Activated T-cell treated with anti-CD3 and anti-CD28 coated beads, Interleukin-2, amount 50 U/mL, for 72 hours (primary cell): ENCODE results near the gene MUC5B. TPM values are rescaled to one million over a fixed set of nuclear protein-coding genes. Genes with fewer than 3 reads are reported as not detected.

ENCODE experiments used
- ATAC-seq, 2 donors: fragments of 150-1000 bp; cut with Tn5 transposase; replicated peaks in 1 of 2; 2 replicates each; pipeline ENCODE4 v1.10.0; 2021; ENCODE audit warnings: moderate library complexity in 2 of 2, mild to moderate bottlenecking in 1 of 2
- DNase-seq, 2 donors: peaks; one replicate each; pipeline ENCODE4 v3.0.0; 2021 to 2022; ENCODE audit warnings: mixed read lengths in 1 of 2
- H3K27ac Mint-ChIP-seq: one replicate; pipeline ENCODE4 v1.8.0; 2022; ENCODE audit warnings: mild to moderate bottlenecking, moderate library complexity, mixed read lengths
- H3K27me3 Mint-ChIP-seq: one replicate; pipeline ENCODE4 v1.8.0; 2022; ENCODE audit warnings: low read depth, mixed read lengths
- H3K36me3 Mint-ChIP-seq, 2 donors: one replicate each; pipeline ENCODE4 v1.8.0; 2022; ENCODE audit warnings: mixed read lengths in 2 of 2, mild to moderate bottlenecking in 1 of 2; ENCODE audit not compliant: insufficient read depth in 2 of 2
- H3K4me1 Mint-ChIP-seq: one replicate; pipeline ENCODE4 v1.8.0; 2022; ENCODE audit warnings: low read depth, mixed read lengths
- H3K4me3 Mint-ChIP-seq, 2 donors: one replicate each; pipeline ENCODE4 v1.8.0; 2022; ENCODE audit warnings: mild to moderate bottlenecking in 2 of 2, mixed read lengths in 2 of 2, moderate library complexity in 2 of 2
- H3K9me3 Mint-ChIP-seq, 2 donors: one replicate each; pipeline ENCODE4 v1.8.0; 2022; ENCODE audit warnings: mixed read lengths in 2 of 2
- total RNA-seq, 2 donors: library from RNA; stranded (reverse); gene quantifications; one replicate each; pipeline ENCODE4 v1.2.3, GENCODE V29; 2022

Gene MUC5B
- total RNA-seq, 2 donors from 2014 or later: not detected

DNA sequence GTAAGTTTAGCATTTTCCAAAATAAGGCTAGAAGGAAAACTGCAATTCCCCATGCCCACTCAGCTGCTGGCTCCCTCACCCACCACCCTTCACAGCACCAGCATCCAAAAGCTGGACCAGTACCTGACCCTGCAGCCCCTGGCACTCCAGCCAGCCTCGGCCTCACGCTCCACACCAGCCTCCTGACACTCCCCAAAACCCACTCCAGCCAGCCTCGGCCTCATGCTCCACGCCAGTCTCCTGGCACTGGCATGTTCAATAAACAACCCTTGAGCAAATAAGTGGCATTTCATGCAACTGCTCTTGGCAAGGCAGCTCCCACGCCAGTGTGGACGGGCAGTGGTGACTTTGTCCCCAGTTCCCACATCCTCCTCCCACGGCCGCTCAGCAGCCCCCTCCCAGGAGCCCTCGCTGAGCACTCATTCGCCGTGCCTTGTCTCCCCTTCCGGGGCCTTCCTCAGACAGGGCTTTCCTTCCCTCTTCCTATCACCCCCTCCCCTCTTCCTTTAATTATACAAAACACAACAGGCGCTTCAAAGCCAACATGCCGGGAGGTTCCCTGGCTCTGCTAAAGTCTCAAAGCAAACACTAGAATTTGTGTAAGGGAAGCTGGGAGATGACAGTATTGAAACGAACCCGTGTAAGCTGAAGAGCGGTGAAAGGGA is 79.7 kb downstream of the MUC5B start:
- Mint-ChIP-seq H3K4me1 (peaks cover 15% of the 10 kb centered on the region), H3K9me3 (no peaks in the 10 kb centered on the region), H3K36me3 (no peaks in the 10 kb centered on the region), H3K27me3 (no peaks in the 10 kb centered on the region), H3K4me3 (no peak overlapping the region), H3K27ac (peak overlapping the region; percentile 58)
- DNase-seq (no peak), ATAC-seq (no peak)

DNA sequence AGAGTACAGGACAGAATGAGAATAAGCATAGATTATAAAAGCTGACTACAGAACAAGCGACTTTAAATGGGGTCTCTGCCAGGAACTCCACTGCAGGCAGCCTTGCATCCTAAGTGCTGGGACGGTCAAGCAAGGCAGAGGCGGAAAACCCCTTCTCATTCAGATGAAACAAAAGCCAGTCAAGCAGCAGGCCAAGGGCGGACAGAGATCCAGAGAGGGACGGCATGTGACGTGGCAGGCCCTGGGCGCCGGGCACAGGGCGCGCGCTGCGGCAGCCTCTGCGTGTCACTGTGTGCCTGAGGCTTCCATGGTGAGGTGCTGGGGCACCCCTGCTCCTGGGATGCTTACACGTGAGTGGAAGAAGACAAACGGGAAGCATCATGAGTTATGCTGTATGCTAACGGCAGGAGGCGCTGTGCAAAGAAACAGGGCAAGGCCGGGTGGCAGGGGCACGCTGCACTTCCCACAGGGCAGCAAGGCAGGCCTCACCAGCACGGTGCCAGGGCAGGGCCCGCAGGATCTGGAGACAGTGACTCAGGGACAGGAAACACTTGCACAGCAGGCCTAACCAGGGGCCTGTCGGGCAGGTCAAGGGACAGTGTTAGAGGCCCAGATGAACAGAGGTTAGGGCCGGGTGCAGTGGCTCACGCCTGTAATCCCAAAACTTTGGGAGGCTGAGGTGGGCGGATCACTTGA is 80.4 kb downstream of the MUC5B start:
- H3K4me3 Mint-ChIP-seq: no peak overlapping the region
- no peaks in the 10 kb centered on the region for H3K9me3 Mint-ChIP-seq
- H3K4me1 Mint-ChIP-seq: peaks cover 21% of the 10 kb centered on the region
- DNase-seq: peak in 1 of 2 donors; percentile 34
- H3K36me3 Mint-ChIP-seq: no peaks in the 10 kb centered on the region
- H3K27ac Mint-ChIP-seq: peak overlapping the region; percentile 58
- ATAC-seq: peak in 1 of 2 donors; percentile 70
- H3K27me3 Mint-ChIP-seq: no peaks in the 10 kb centered on the region

GRCh38 chr11:1303973-1304372 is 81.1 kb downstream of the MUC5B start:
- Mint-ChIP-seq H3K4me3 (no peak overlapping the region), H3K27ac (no peak overlapping the region), H3K4me1 (peaks cover 21% of the 10 kb centered on the region), H3K36me3 (no peaks in the 10 kb centered on the region), H3K9me3 (no peaks in the 10 kb centered on the region), H3K27me3 (no peaks in the 10 kb centered on the region)
- no peak for ATAC-seq
- DNase-seq: no peak

GRCh38 chr11:1304380-1304779 is 81.5 kb downstream of the MUC5B start:
- no peaks in the 10 kb centered on the region for H3K9me3 Mint-ChIP-seq
- H3K4me3 Mint-ChIP-seq: no peak overlapping the region
- ATAC-seq (no peak), DNase-seq (no peak)
- H3K27me3 Mint-ChIP-seq: no peaks in the 10 kb centered on the region
- H3K27ac Mint-ChIP-seq: no peak overlapping the region
- H3K36me3 Mint-ChIP-seq: no peaks in the 10 kb centered on the region
- peaks cover 20% of the 10 kb centered on the region for H3K4me1 Mint-ChIP-seq

- DNase-seq (no peak), ATAC-seq (no peak)
- Mint-ChIP-seq H3K27ac (no peak overlapping the region), H3K4me3 (no peak overlapping the region), H3K27me3 (no peaks in the 10 kb centered on the region), H3K36me3 (no peaks in the 10 kb centered on the region), H3K9me3 (no peaks in the 10 kb centered on the region), H3K4me1 (peaks cover 20% of the 10 kb centered on the region)
These were observed 82.2 kb downstream of the MUC5B start for GRCh38 chr11:1305063-1305495.

DNA sequence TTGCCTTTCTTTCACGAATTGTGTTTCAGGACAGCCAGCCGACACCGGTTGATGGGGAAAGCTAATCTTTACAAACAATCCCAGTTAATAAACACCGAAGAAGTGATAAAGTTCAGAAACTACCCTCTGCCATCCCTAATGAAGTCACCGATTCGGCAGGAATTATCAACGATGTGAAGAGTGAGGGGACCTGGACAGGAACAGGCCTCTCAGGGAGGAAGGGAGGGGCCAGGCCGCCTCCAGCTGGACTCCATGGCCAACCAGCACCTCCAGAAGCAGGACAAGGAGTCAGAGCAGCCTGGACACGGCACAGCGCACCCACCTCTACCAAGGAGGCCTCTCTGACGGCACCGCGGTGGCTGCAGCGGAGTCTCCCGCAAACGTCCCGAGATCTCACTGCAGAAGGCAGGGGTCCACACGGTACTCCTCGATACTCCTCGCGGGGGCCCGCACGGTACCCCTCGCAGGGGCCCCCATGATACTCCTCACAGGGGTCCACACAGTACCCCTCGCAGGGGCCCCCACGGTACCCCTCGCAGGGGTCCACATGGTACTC is 82.7 kb downstream of the MUC5B start:
- Mint-ChIP-seq H3K27ac (no peak overlapping the region), H3K4me1 (peaks cover 23% of the 10 kb centered on the region), H3K36me3 (peaks cover under 1 to 2% of the 10 kb centered on the region in 2 donors), H3K9me3 (no peaks in the 10 kb centered on the region), H3K27me3 (no peaks in the 10 kb centered on the region), H3K4me3 (no peak overlapping the region)
- ATAC-seq: no peak
- no peak for DNase-seq

DNA sequence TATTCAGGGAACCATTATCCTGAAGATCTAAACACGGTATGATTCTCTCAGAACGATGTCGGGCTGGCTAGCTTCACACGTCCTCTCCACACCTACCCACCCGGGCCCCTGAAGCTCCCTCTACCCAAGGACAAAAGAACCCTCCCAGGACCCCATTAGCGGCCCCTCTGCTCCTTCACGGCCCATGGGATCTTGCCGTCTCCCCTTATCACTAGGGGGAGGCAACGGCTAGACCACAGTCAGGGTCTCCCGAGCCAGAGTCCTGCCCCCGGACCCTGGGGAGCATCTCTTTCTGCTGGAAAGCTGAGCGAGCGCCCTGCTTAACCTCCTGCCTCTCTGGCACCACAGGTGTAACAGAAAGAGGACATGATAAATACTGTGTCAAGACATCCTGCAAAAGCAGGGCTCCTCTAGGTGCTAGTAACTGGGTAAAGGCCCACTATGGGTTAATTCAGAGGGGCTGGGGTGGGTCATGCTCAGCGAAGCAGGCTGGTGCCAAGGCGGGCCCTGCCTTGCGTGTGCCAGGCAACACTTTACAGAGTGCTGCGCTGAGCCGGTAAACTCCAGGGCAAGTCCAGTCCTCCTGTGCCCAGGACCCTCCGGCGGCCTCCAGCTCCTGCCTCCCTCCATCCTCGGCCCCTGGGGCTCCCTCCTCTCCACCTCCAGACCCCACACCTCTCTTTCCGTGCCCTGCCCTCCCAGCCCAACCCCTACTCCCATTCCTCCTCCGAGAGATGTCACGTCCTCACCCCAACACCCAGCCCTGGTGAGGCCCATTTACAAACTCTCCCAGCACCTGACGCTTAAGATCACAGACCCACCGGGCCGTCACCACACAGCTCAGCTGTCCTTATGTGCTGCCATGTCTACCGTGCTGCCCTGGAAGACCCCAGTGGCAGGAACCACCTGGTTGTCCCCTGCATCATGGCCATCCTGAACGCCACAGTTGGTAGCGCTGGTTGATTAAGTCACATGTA is 83.6 kb downstream of the MUC5B start:
- DNase-seq (no peak), ATAC-seq (no peak)
- H3K4me1 Mint-ChIP-seq: peaks cover 32% of the 10 kb centered on the region
- no peak overlapping the region for H3K27ac Mint-ChIP-seq
- H3K36me3 Mint-ChIP-seq: peaks cover 5 to 9% of the 10 kb centered on the region in 2 donors
- no peaks in the 10 kb centered on the region for H3K27me3 Mint-ChIP-seq
- peaks cover 0 to 2% of the 10 kb centered on the region in 2 donors for H3K9me3 Mint-ChIP-seq
- no peak overlapping the region for H3K4me3 Mint-ChIP-seq

- Mint-ChIP-seq H3K4me3 (peak overlapping the region; percentile 39 to 76), H3K4me1 (peaks cover 35% of the 10 kb centered on the region), H3K9me3 (peaks cover 2% of the 10 kb centered on the region in 2 donors), H3K27ac (no peak overlapping the region), H3K27me3 (no peaks in the 10 kb centered on the region), H3K36me3 (peaks cover 6 to 16% of the 10 kb centered on the region in 2 donors)
- ATAC-seq (no peak), DNase-seq (no peak)
These were observed 84.5 kb downstream of the MUC5B start for GRCh38 chr11:1307163-1307870.

DNA sequence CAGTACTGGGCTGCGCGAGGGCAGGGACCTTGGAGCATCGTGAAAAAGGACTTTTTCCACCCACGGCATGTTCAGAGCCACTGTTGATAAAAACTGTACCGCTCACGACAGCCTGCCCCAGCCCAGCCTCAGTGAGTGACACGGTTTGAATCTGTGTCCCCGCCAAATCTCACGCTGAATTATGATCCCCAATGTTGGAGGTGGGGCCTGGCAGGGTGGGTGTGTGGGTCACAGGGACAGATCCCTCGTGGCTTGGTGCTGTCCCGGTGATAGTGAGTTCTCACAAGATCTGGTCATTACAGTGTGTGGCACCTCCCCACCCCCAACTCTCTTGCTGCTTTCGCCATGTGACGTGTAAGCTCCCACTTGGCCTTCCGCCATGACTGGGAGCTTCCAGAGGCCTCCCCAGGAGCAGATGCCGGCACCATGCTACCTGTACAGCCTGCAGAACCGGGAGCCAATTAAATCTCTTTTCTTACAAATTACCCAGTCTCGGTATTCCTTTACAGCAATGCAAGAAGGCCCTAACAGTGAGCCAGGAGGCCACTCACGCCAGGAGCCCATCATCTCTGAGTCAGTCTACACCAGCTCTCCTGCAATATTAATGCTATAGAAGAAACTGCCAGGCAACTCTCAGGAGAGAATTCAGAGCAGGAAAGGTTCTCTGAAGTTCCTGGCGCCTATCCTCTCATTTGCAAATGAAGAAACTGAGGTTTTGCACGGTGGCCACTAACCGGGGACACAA is 85.3 kb downstream of the MUC5B start:
- Mint-ChIP-seq H3K27ac (peak overlapping the region; percentile 18), H3K4me3 (peak overlapping the region; percentile 65 to 76), H3K4me1 (peaks cover 35% of the 10 kb centered on the region), H3K27me3 (no peaks in the 10 kb centered on the region), H3K36me3 (peaks cover 6 to 16% of the 10 kb centered on the region in 2 donors), H3K9me3 (peaks cover 2 to 3% of the 10 kb centered on the region in 2 donors)
- ATAC-seq (no peak), DNase-seq (no peak)

GRCh38 chr11:1308743-1309497 is 86.1 kb downstream of the MUC5B start:
- peak; percentile 54 to 65 for ATAC-seq
- Mint-ChIP-seq H3K4me1 (peaks cover 35% of the 10 kb centered on the region), H3K4me3 (peak overlapping the region; percentile 65 to 87), H3K27ac (no peak overlapping the region), H3K27me3 (no peaks in the 10 kb centered on the region), H3K36me3 (peaks cover 6 to 16% of the 10 kb centered on the region in 2 donors), H3K9me3 (peaks cover 2 to 3% of the 10 kb centered on the region in 2 donors)
- no peak for DNase-seq
